Kasumi-1 (cell line): ENCODE measurements around the gene ADGRL3.
"Not testable (repeated sequence)": the region's sequence is repeated elsewhere in the genome, so short reads cannot be mapped to it uniquely, and the experiment has no call there.

Experiments
- DNase-seq, 2 experiments: peaks; one replicate each; lab custom pipeline; 2025; lab: John Stamatoyannopoulos, UW

The ADGRL3 gene

GRCh38 chr4:61646746-61647350 is 446.7 kb downstream of the ADGRL3 start:
- DNase-seq: not testable (repeated sequence)

DNA sequence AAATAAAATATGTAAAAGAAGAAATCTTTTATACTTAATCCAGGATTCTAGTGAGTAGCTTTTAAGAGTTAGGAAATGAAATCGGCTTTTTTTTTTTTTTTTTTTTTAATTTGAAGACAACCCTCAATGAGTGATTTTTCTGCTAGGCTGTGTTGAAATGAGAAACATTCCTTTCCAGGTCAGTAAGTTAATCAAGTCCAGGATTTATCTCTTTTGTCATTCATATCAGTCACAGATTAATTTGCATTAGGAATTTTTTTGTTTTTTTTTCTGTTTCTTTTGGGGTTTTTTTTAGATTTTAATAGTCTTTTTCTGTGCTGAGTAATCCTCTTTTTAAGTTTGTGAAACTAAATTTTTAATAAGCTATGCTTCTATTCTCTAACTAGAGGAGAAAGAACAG is 448.1 kb downstream of the ADGRL3 start:
- no peak for DNase-seq

- DNase-seq: no peak
These were observed 456.9 kb downstream of the ADGRL3 start for GRCh38 chr4:61657016-61657415.

- no peak for DNase-seq
These were observed 461.8 kb downstream of the ADGRL3 start for GRCh38 chr4:61661960-61662359.

DNA sequence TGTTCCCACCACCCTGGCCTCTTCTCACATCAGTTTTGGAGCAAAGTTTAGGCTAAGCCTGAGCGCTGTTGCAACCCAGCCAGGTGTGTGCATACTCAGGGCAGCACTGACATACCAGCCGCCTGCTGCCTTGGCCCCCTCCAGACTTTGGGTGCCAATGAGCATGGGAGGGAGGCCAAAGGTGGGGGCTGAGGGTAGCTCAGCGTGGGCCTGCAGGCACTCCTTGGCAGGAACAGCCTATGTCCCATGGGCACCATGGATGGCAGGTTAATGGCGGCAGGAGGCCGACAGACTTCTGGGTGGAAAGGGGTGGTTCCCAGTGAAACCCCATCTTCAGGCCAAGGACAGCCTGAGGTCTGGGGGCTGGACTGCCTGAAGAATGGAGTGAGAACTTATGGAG is 462.2 kb downstream of the ADGRL3 start:
- DNase-seq: no peak

- no peak for DNase-seq
These were observed 463.2 kb downstream of the ADGRL3 start for GRCh38 chr4:61663310-61663709.

DNA sequence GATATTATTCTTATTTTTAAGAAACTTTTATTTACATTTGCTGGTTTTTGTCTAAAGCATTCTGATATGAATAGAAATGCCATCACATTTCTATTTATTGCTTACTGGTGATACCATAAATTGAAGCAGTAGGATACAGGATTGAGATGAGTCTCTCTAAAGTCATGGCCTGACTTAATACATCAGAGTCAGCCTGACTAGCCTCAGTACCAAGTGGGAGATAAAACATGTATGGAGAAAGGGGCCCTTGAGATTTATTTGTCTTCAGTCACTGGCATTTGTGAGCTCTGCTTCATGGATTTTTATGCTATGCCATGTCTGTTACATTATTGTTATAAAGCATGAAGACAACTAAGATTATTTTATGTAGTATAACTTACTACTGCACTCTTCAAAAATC is 465.5 kb downstream of the ADGRL3 start:
- DNase-seq: no peak

- DNase-seq: no peak
These were observed 466.1 kb downstream of the ADGRL3 start for GRCh38 chr4:61666244-61666643.

GRCh38 chr4:61671599-61671998 is 471.5 kb downstream of the ADGRL3 start:
- no peak for DNase-seq

GRCh38 chr4:61675464-61675863 is 475.3 kb downstream of the ADGRL3 start:
- no peak for DNase-seq

DNA sequence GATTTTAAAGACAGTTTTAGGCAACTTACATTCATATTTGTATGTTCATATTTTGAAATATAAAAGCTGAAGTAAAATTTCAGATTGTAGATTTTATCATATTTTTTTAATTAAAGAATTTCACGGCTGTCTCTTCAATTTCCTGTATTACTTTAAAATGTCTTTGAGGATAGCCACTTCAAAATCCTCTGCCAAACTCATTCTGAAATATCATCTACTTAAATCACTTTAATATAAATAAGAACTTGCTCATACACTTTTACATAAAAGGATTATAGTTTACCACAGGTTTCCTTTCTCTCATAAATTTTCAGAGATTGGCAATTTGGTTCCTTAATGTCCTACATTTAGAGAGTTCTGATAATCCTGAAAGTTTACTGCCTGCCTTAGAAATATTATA is 478.2 kb downstream of the ADGRL3 start:
- no peak for DNase-seq

DNA sequence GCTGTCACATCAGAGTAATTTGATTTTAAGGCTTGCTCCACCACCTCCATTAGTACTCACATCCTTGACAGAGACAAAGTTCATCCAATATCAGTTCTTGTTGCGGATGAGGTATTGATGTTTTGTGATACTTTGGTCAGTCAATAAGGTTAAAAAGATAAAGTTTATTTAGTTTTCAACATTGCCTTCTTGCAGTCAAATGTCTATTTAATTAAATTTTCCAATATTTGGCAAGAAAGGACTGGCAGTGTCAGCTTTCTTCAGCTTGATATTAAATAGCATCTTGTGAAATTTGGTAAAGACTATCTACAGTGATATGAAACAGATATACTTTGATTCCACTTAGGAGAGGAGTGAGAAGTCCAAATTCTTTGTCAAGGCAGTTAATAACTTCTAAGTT is 493.4 kb downstream of the ADGRL3 start:
- DNase-seq: no peak

GRCh38 chr4:61714387-61714911 is 514.3 kb downstream of the ADGRL3 start:
- DNase-seq: no peak

GRCh38 chr4:61716426-61716825 is 516.3 kb downstream of the ADGRL3 start:
- no peak for DNase-seq

GRCh38 chr4:61723492-61723891 is 523.4 kb downstream of the ADGRL3 start:
- DNase-seq: no peak

- DNase-seq: no peak
These were observed 527.2 kb downstream of the ADGRL3 start for GRCh38 chr4:61727286-61727685.

DNA sequence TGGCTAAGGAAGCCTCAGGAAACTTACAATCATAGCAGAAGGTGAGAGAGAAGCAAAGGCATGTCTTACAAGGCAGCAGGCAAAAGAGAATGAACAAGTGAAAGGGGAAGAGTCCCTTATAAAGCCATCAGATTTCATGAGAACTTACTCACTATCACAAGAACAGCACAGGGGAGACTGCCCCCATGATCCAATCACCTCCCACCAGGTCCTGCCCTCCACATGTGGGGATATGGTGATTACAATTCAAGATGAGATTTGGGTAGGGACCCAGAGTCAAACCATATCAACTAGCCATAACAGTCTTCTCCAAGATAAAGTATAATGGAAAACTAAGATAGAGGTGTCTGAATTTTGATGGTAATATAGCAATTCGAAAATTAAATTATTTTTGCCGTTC is 534.3 kb downstream of the ADGRL3 start:
- DNase-seq: no peak

- DNase-seq: no peak
These were observed 539.8 kb downstream of the ADGRL3 start for GRCh38 chr4:61739887-61740286.

DNA sequence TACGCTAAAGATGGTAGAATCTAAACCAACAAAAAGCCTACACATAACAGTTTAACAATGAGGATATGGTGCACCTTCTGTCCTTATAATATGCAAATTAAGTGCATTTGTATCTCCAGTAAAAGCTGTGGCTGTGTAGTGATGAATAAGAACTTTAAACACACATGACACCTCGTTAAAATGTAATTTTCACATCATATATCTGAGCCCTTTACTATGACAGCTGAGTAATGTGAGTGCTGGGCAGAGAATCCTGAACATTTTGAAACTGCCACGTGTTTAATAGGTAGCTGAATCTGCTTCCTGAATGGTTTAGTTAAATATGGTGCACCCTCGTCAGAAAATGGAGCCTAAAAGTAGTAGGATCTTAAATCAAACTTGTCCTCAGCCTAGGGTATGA is 540.8 kb downstream of the ADGRL3 start:
- no peak for DNase-seq

- DNase-seq: peak; percentile 4 to 13
These were observed 541.4 kb downstream of the ADGRL3 start for GRCh38 chr4:61741327-61742096.

DNA sequence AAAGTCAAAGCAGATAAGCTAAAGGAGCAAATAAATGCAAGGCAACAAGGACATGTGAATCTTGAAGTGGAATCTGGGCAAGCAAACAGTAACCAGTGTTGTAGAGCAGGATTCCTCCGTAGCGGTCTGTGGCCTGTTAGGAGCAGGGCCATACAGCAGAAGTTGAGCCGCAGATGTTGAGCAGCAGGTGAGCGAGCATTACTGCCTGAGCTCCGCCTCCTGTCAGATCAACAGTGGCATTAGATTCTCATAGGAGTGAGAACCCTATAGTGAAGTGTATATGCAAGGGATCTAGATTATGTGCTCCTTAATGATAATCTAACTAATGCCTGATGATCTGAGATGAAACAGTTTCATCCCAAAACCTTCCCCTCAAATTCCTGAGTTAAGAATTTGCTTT is 550.7 kb downstream of the ADGRL3 start:
- DNase-seq: no peak

DNA sequence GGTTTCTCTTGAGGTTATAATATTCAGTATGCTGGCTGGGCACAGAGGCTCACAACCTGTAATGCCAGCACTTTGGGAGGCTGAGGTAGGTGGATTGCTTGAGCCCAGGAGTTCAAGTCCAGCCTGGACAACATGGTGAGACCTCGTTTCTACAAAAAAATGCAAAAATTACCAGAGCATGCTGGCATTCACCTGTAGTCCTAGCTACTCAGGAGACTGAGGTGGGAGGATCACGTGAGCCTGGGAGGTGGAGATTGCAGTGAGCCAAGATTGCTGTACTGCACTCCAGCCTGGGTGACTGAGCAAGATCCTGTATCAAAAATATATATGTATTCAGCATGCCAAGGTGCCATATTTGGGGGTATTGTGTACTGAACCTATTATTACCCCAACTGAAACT is 552.5 kb downstream of the ADGRL3 start:
- no peak for DNase-seq

DNA sequence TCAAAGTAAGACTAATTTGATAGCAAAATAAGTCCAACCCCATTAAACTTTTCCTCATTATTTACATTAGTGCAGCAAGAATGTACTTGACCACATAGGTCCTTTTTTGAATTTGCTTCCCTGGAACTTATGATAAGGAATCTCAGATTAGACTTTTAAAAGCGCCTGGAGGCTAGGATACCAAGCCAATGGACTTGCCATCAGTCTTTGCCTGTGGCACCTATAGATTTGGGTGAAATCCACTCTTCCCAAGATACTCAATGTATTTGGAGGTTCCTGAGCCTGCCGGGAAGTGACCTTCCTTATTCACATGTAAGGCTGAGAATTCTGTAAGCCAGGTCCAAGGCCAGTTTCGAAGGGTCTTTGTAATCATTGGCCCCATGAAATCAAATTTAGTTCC is 553.6 kb downstream of the ADGRL3 start:
- DNase-seq: no peak

DNA sequence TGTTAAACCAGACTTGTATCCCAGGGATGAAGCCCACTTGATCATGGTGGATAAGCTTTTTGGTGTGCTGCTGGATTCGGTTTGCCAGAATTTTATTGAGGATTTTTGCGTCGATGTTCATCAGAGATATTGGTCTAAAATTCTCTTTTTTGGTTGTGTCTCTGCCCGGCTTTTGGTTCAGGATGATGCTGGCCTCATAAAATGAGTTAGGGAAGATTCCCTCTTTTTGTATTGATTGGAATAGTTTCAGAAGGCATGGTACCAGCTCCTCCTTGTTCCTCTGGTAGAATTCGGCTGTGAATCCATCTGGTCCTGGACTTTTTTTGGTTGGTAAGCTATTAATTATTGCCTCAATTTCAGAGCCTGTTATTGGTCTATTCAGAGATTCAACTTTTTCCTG is 556.8 kb downstream of the ADGRL3 start:
- not testable (repeated sequence) for DNase-seq
